ENCODE data around the gene PRMT6. TPM values are rescaled to one million over a fixed set of nuclear protein-coding genes. Genes with fewer than 3 reads are reported as not detected.

The PRMT6 gene
- total RNA-seq, 1 experiment from 2014 or later: 7.3 TPM

Other genes starting within 250 kb of the PRMT6 start
- not detected for gene NTNG1, start 84.4 kb downstream of the PRMT6 start, total RNA-seq (2021; ENCODE audit: unreplicated experiment)

Data from HCT116 (cell line).